GM12874 (cell line): ENCODE results near the gene FARP1.

Experiments
- CTCF ChIP-seq: IDR thresholded peaks from 2 replicates; pipeline ENCODE4 v1.5.1; 2011; ENCODE audit warnings: low read depth, mild to moderate bottlenecking, control low read depth, low read length, moderate library complexity; ENCODE audit not compliant: insufficient read depth

Gene FARP1

DNA sequence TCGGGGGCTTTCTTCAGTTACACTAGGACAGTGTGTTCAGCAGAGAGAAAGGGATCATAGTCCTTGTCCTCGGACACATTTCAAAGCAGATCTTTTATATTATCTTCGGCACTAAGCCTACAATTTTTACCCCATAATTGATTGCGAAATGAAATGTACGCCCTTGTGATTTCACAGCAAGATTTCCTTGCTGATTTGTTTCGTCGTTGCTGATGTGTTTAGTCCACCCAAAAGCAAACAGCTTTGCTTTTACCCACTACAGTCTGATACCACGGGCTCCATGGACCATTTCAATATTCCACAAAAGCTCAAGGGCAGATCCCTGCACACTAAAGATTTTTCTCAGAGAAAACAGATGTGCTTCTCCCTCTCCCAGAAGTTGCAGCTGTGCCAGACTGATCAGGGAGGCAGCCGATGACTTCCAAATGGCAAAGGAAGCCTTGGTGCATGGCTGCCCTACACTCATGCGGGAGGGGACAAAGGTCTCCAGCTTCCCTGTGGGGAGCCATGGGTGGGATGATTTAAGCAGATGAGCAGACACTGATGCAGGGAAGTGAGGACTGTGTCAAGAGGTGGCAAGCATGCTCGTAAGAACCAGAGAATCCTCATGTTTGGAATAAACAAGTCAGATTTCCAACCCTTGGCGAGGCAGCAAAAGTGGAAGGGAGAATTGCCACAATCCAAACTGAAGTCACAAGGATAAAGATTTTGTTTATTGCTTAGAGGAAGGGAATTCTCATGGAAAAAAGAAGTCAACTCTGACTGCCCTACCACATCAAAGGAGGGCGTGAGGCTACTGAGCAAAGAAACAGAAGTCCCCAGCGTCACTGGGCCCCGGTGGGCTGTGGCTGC is 353.0 kb downstream of the FARP1 start:
- TF ChIP-seq CTCF = no peak

- TF ChIP-seq CTCF = no peak
These were observed 353.5 kb downstream of the FARP1 start for GRCh38 chr13:98496479-98496791.

DNA sequence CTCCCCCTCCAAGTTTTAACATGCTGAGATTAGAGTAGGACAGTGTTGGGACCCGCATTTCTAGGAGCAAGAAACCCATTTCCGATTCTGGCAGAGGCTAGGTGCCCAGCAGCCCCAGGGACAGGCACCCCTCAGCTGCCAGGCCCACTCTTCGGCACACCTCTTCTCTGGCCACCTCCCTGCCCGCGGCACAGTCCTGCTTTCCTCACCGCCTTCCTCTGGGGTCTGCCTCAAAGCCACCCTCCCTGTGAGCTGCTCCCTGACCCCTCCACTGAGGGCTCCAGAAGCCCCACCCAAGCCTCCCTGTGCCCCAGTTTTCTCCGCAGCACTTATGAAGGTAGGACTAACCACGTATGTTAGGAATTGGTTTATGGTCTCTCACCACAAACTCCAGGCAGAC is 354.1 kb downstream of the FARP1 start:
- no peak for TF ChIP-seq CTCF

GRCh38 chr13:98500963-98501421 is 358.1 kb downstream of the FARP1 start:
- no peak for TF ChIP-seq CTCF

GRCh38 chr13:98503175-98504028 is 360.5 kb downstream of the FARP1 start:
- TF ChIP-seq CTCF = no peak

- TF ChIP-seq CTCF = no peak
These were observed 361.1 kb downstream of the FARP1 start for GRCh38 chr13:98504029-98504351.

DNA sequence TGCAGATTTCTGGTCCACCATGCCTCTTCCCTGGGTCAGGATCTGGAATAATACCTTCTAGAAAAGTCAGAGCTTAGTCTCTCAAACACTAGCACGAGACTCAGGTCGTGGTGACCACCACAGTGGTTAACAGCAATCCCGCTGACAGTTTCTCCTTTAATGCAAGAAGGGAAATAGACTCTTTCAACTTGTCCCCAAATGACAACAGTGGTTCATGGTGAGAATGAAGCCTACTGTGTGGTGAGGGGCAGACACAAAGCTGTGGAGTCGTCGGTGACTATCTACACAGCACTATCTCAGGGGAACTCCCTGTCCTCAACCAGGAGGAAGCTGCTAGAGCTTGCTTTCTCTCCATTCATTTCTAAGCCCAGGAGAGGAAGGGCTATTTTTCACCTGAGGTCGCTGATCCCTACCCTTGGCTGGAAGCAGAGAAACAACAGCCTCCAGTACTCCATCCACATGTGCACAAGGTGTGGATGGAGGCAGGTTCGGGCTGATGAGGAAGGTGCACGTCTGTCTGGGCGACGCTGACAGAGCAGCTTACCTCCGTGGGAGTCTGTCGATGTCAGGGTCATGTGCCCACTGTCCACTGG is 361.6 kb downstream of the FARP1 start:
- no peak for TF ChIP-seq CTCF
